Panc1 (cell line): ENCODE measurements around the gene MAML3. TPM values are rescaled to one million over a fixed set of nuclear protein-coding genes. Genes with fewer than 3 reads are reported as not detected.

Experiments used
- ATAC-seq: fragments of 200-7000 bp; cut with Tn5 transposase; 2 replicates; pipeline ENCODE4 v1.9.1; 2020; ENCODE audit warnings: mild to moderate bottlenecking, moderate library complexity
- BruUV-seq: library from RNA; stranded (reverse); fragments of 400-500 nt; replicated peaks from 2 replicates; lab custom pipeline; 2021; lab: Mats Ljungman, UMichigan
- CTCF ChIA-PET: fragments of 300-600 bp; sonication (Branson Sonifier 250); formaldehyde crosslinking; loops from one replicate; lab custom pipeline; 2022; ENCODE audit warnings: antibody characterized with exemption; lab: Charles Lee
- POLR2A ChIA-PET: fragments of 300-600 bp; sonication (Branson Sonifier 250); formaldehyde crosslinking; loops from one replicate; lab custom pipeline; 2022; ENCODE audit warnings: antibody characterized with exemption; lab: Charles Lee
- DNase-seq: peaks from one replicate; pipeline ENCODE4 v3.0.0-alpha.2; 2010; ENCODE audit warnings: low read depth, low spot score
- H3K27ac ChIP-seq: 2 replicates; pipeline ENCODE4 v1.5.1; 2011; ENCODE audit warnings: mild to moderate bottlenecking, low read length, inconsistent platforms
- H3K27me3 ChIP-seq: fragments of 200-500 bp; sonication (Bioruptor generic); 2 replicates; pipeline ENCODE4 v1.6.0; 2014; ENCODE audit warnings: low read length, inconsistent platforms; ENCODE audit not compliant: control insufficient read depth, insufficient read depth
- H3K36me3 ChIP-seq: fragments of 200-500 bp; sonication (Bioruptor generic); 2 replicates; pipeline ENCODE4 v1.5.1; 2014; ENCODE audit warnings: inconsistent platforms, mild to moderate bottlenecking, low read length, moderate library complexity; ENCODE audit not compliant: control insufficient read depth, insufficient read depth
- H3K4me1 ChIP-seq: 2 replicates; pipeline ENCODE4 v1.5.1; 2011; ENCODE audit warnings: inconsistent platforms, mild to moderate bottlenecking, low read length, moderate library complexity; ENCODE audit not compliant: control insufficient read depth, insufficient read depth
- H3K4me3 ChIP-seq, 2 experiments: 2 replicates each; pipeline ENCODE4 v1.5.1; 2011 to 2012; ENCODE audit warnings: low read depth in 2 of 2, low read length in 2 of 2, mild to moderate bottlenecking in 2 of 2, inconsistent platforms in 1 of 2, moderate library complexity in 1 of 2
- H3K9me3 ChIP-seq: fragments of 200-500 bp; sonication (Bioruptor generic); 2 replicates; pipeline ENCODE4 v1.5.1; 2014; ENCODE audit warnings: low read depth, mild to moderate bottlenecking, inconsistent platforms, low read length, moderate library complexity; ENCODE audit not compliant: control insufficient read depth, insufficient read depth
- CTCF ChIP-seq: fragments of 450-650 bp; IDR thresholded peaks from 2 replicates; pipeline ENCODE4 v1.5.1; 2017; ENCODE audit warnings: mild to moderate bottlenecking
- POLR2AphosphoS5 ChIP-seq: IDR thresholded peaks from 2 replicates; pipeline ENCODE4 v1.6.1; 2012; ENCODE audit warnings: mild to moderate bottlenecking, low read depth, low read length, moderate library complexity
- REST ChIP-seq, 2 experiments: IDR thresholded peaks; 2 replicates each; pipeline ENCODE4 v1.6.1; 2011 to 2012; ENCODE audit warnings: low read depth in 2 of 2, control low read depth in 1 of 2, low read length in 1 of 2, mild to moderate bottlenecking in 1 of 2, moderate library complexity in 1 of 2; ENCODE audit not compliant: insufficient read depth in 1 of 2
- SIN3A ChIP-seq: IDR thresholded peaks from 2 replicates; pipeline ENCODE4 v1.6.1; 2012; ENCODE audit warnings: low read depth, mild to moderate bottlenecking, low read length, moderate library complexity, borderline replicate concordance; ENCODE audit not compliant: insufficient read depth
- TCF7L2 ChIP-seq: IDR thresholded peaks from 2 replicates; pipeline ENCODE4 v1.6.1; 2011; ENCODE audit warnings: mild to moderate bottlenecking, low read depth, low read length, inconsistent platforms
- in situ Hi-C: cut with HindIII; loops from 2 replicates; pipeline ENCODE4 v1.10.0; 2016; ENCODE audit warnings: low sequenced_read_pairs, low pct_unique_long_range_greater_than_20kb
- intact Hi-C: fragments of 100-400 bp; cut with micrococcal nuclease; formaldehyde crosslinking; loops from one replicate; pipeline ENCODE4 v1.10.0; 2022; ENCODE audit not compliant: unreplicated experiment
- total RNA-seq: library from RNA; stranded (reverse); gene quantifications from one replicate; pipeline ENCODE4 v1.2.1, GENCODE V29; 2021; ENCODE audit not compliant: unreplicated experiment

Gene MAML3
- total RNA-seq, 1 experiment from 2014 or later, result 7.7 TPM

- intact Hi-C loops, result no loop called here
- BruUV-seq, result no TSS peak
- POLR2A ChIA-PET, result interaction anchor here (0.6 kb wide), 1 partner anchor 168 kb away, joined by 3 read pairs; no protein-coding TSS in a partner anchor
Measured at GRCh38 chr4:140000232-140000631, 153.8 kb downstream of the MAML3 start.

More at GRCh38 chr4:140000232-140000631, 153.8 kb downstream of the MAML3 start:
- in situ Hi-C loops, result no loop called here
- H3K9me3 ChIP-seq, result no peaks in the 10 kb centered on the region
- no peaks in the 10 kb centered on the region for H3K27me3 ChIP-seq
- no peak overlapping the region for H3K27ac ChIP-seq
- H3K4me1 ChIP-seq, result peaks cover 10% of the 10 kb centered on the region
- TF ChIP-seq CTCF, result no peak
- no peak for TF ChIP-seq REST (IDR thresholded peaks at IDR 0.05; ENCODE audit: insufficient read depth in 1 of 2, low read depth in 2 of 2, low read length in 1 of 2)
- no peak for TF ChIP-seq TCF7L2
- no peak for TF ChIP-seq SIN3A
- TF ChIP-seq POLR2AphosphoS5, result no peak
- no peak for DNase-seq
- no peak overlapping the region for H3K4me3 ChIP-seq
- no peaks in the 10 kb centered on the region for H3K36me3 ChIP-seq
- CTCF ChIA-PET, result no interaction called here
- ATAC-seq, result no peak
